ENCODE measurements around the gene PMPCA. TPM values are rescaled to one million over a fixed set of nuclear protein-coding genes. Genes with fewer than 3 reads are reported as not detected.

Gene PMPCA
- total RNA-seq, 1 experiment from 2014 or later: 94.5 TPM

GRCh38 chr9:136395345-136396218 lies 14.9 kb upstream of the PMPCA start:
- Mint-ChIP-seq H3K4me3 (no peak overlapping the region), H3K27me3 (ENCODE audit: low read depth) (no peaks in the 10 kb centered on the region), H3K27ac (no peak overlapping the region), H3K36me3 (ENCODE audit: insufficient read depth in 1 of 3, low read depth in 3 of 3) (peaks cover 31 to 65% (median 60%) of the 10 kb centered on the region in 3 experiments; a peak in 6 of 7 replicates), H3K9me3 (no peaks in the 10 kb centered on the region), H3K4me1 (peaks cover 10% of the 10 kb centered on the region in 2 experiments)
- Histone ChIP-seq H4K20me1 (ENCODE audit: control insufficient read depth, insufficient read depth, insufficient read length) (no peaks in the 10 kb centered on the region), H3K79me2 (ENCODE audit: insufficient read depth, low read length) (peaks cover 12% of the 10 kb centered on the region; the same call in 1 of the 2 replicates), H3K56ac (ENCODE audit: insufficient read length, low read depth, low read length) (no peak overlapping the region), H2BK12ac (ENCODE audit: insufficient read length, low read depth, low read length) (no peak overlapping the region), H3K4me1 (ENCODE audit: insufficient read depth, low read length) (no peaks in the 10 kb centered on the region), H4K8ac (replicated peaks; ENCODE audit: insufficient read length, low read depth, low read length) (no peak overlapping the region), H3T11ph (ENCODE audit: low read length) (no peak overlapping the region), H3K9me3 (ENCODE audit: control insufficient read depth, low read depth, low read length) (no peaks in the 10 kb centered on the region), H3K14ac (ENCODE audit: insufficient read depth, low read length) (no peak overlapping the region), H4K91ac (ENCODE audit: insufficient read length, low read depth, low read length) (no peak overlapping the region), H3K27me3 (ENCODE audit: insufficient read depth, low read length) (no peaks in the 10 kb centered on the region), H2BK120ac (ENCODE audit: low read depth, low read length, poor library complexity, severe bottlenecking) (no peak overlapping the region), H2BK20ac (ENCODE audit: low read depth, low read length, poor library complexity, severe bottlenecking) (no peak overlapping the region), H2AFZ (ENCODE audit: low read length) (no peak overlapping the region), H3K9ac (ENCODE audit: extremely low read depth, insufficient read length, low read length) (no peak overlapping the region), H3K4ac (ENCODE audit: low read depth, low read length) (no peak overlapping the region), H2BK5ac (ENCODE audit: insufficient read length, low read length) (no peak overlapping the region), H3K4me2 (ENCODE audit: insufficient read depth, insufficient read length, low read length) (no peak overlapping the region), H3K27ac (ENCODE audit: insufficient read length, low read depth, low read length) (no peak overlapping the region), H4K5ac (ENCODE audit: insufficient read length, low read depth, low read length) (no peak overlapping the region), H2AK5ac (ENCODE audit: insufficient read length, low read length) (no peak overlapping the region), H3K23ac (ENCODE audit: insufficient read length, low read depth, low read length) (no peak overlapping the region), H2BK15ac (ENCODE audit: low read depth, low read length) (no peak overlapping the region), H3K79me1 (ENCODE audit: insufficient read depth, low read depth, low read length, poor library complexity, severe bottlenecking) (peaks cover 7% of the 10 kb centered on the region), H3K23me2 (ENCODE audit: insufficient read length, low read depth, low read length, poor library complexity, severe bottlenecking) (peaks cover 6% of the 10 kb centered on the region), H3K18ac (ENCODE audit: insufficient read length, low read depth, low read length) (no peak overlapping the region)
- TF ChIP-seq CTCF (conservative IDR thresholded peaks at IDR 0.05): no peak
- no peak for DNase-seq
- no CpG with 5 or more reads among the region's 26 CpGs for WGBS (ENCODE audit: extremely low coverage, insufficient read length, low lambda C conversion rate)
